Upper lobe of left lung (tissue), 6 donors: ENCODE data around the gene BNC2. TPM values are rescaled to one million over a fixed set of nuclear protein-coding genes. Genes with fewer than 3 reads are reported as not detected.

Experiments
- ATAC-seq, 2 donors: fragments of 200-7000 bp; cut with Tn5 transposase; one replicate each; pipeline ENCODE4 v1.9.1; 2022; ENCODE audit warnings: mild to moderate bottlenecking in 2 of 2, moderate library complexity in 2 of 2; ENCODE audit not compliant: low FRiP score in 2 of 2
- DNase-seq, 2 donors: peaks; one replicate each; pipeline ENCODE4 v3.0.0-alpha.2; 2019 to 2020
- H3K27ac ChIP-seq, 4 donors: fragments of 200-600 bp; sonication (generic); one replicate each; pipeline ENCODE4 v1.5.1; 2016 to 2019
- H3K27me3 ChIP-seq, 4 donors: fragments of 200-600 bp; sonication (generic); one replicate each; pipeline ENCODE4 v1.5.1; 2017 to 2019
- H3K36me3 ChIP-seq, 4 donors: fragments of 200-600 bp; sonication (generic); one replicate each; pipeline ENCODE4 v1.5.1; 2016 to 2019
- H3K4me1 ChIP-seq, 4 donors: fragments of 200-600 bp; sonication (generic); one replicate each; pipeline ENCODE4 v1.5.1; 2018 to 2019
- H3K4me3 ChIP-seq, 4 donors: fragments of 200-600 bp; sonication (generic); one replicate each; pipeline ENCODE4 v1.5.1; 2017 to 2019; ENCODE audit warnings: mild to moderate bottlenecking in 2 of 4, moderate library complexity in 1 of 4
- H3K9me3 ChIP-seq, 4 donors: fragments of 200-600 bp; sonication (generic); one replicate each; pipeline ENCODE4 v1.5.1; 2018 to 2019
- EP300 ChIP-seq, 4 donors: sonication (generic); formaldehyde crosslinking; IDR thresholded peaks; one replicate each; pipeline ENCODE4 v1.5.1; 2017; ENCODE audit warnings: antibody characterized with exemption in 4 of 4, control low read depth in 2 of 4
- POLR2A ChIP-seq, 4 donors: fragments of 450-650 bp; IDR thresholded peaks; one replicate each; pipeline ENCODE4 v1.5.1; 2016 to 2017; ENCODE audit warnings: antibody characterized with exemption in 4 of 4, mild to moderate bottlenecking in 2 of 4
- POLR2AphosphoS5 ChIP-seq, 2 donors: sonication (generic); formaldehyde crosslinking; IDR thresholded peaks; one replicate each; pipeline ENCODE4 v1.5.1; 2017; ENCODE audit warnings: antibody characterized with exemption in 2 of 2
- WGBS, 2 donors: methylation state at CpG; one replicate each; pipeline ENCODE4 v1.1.5; 2017 to 2018; 5-methylcytosine and 5-hydroxymethylcytosine counted together
- total RNA-seq, 6 donors: library from RNA; depleted of rRNA in 4 of 6; stranded (reverse); fragments of >200 nt in 4 of 6; gene quantifications; one replicate each; pipeline versions ENCODE4 v1.1.0 to v1.2.1, GENCODE V29; 2016 to 2021
- TF ChIP-seq, protein P1 (sequence below), 6 experiments: fragments of 450-650 bp in 4 of 6; fragments of 200-600 bp in 2 of 6; sonication (generic) in 2 of 6; IDR thresholded peaks; one replicate each; pipeline ENCODE4 v1.5.1; 2016 to 2019; ENCODE audit warnings: antibody characterized with exemption in 6 of 6
- donor health status: DM: no; HTN: no; CAD: no; lungs with moderate emphysema.
- donor health status: DM: no; HTN: yes; CAD: no; lungs with severe emphysema.

The BNC2 gene
- total RNA-seq, 6 donors from 2014 or later, result 4.6 to 21.7 (median 10.7) TPM

- DNase-seq, result no peak
- Histone ChIP-seq H3K27me3 (no peaks in the 10 kb centered on the region), H3K36me3 (no peaks in the 10 kb centered on the region), H3K4me3 (no peak overlapping the region), H3K27ac (no peak overlapping the region), H3K9me3 (no peaks in the 10 kb centered on the region), H3K4me1 (no peaks in the 10 kb centered on the region)
- TF ChIP-seq EP300 (IDR thresholded peaks at IDR 0.05), result no peak
- no peak for TF ChIP-seq POLR2AphosphoS5 (IDR thresholded peaks at IDR 0.05)
- TF ChIP-seq POLR2A (IDR thresholded peaks at IDR 0.05), result no peak
- TF ChIP-seq, protein P1, sequence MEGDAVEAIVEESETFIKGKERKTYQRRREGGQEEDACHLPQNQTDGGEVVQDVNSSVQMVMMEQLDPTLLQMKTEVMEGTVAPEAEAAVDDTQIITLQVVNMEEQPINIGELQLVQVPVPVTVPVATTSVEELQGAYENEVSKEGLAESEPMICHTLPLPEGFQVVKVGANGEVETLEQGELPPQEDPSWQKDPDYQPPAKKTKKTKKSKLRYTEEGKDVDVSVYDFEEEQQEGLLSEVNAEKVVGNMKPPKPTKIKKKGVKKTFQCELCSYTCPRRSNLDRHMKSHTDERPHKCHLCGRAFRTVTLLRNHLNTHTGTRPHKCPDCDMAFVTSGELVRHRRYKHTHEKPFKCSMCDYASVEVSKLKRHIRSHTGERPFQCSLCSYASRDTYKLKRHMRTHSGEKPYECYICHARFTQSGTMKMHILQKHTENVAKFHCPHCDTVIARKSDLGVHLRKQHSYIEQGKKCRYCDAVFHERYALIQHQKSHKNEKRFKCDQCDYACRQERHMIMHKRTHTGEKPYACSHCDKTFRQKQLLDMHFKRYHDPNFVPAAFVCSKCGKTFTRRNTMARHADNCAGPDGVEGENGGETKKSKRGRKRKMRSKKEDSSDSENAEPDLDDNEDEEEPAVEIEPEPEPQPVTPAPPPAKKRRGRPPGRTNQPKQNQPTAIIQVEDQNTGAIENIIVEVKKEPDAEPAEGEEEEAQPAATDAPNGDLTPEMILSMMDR (IDR thresholded peaks at IDR 0.05), result no peak
- 95 to 96% methylated on average over 3 of the region's 3 CpGs for WGBS, 2 donors
- no peak for ATAC-seq
Observed at GRCh38 chr9:16433494-16433893, 437.0 kb downstream of the BNC2 start.

- Histone ChIP-seq H3K27me3 (no peaks in the 10 kb centered on the region), H3K4me3 (no peak overlapping the region), H3K4me1 (no peaks in the 10 kb centered on the region), H3K9me3 (no peaks in the 10 kb centered on the region), H3K27ac (no peak overlapping the region), H3K36me3 (no peaks in the 10 kb centered on the region)
- ATAC-seq, result no peak
- TF ChIP-seq EP300 (IDR thresholded peaks at IDR 0.05), result no peak
- TF ChIP-seq POLR2AphosphoS5 (IDR thresholded peaks at IDR 0.05), result no peak
- no peak for TF ChIP-seq POLR2A (IDR thresholded peaks at IDR 0.05)
- 85 to 96% methylated on average over 3 of the region's 3 CpGs for WGBS, 2 donors
- DNase-seq, result no peak
Observed at GRCh38 chr9:16431666-16432392, 438.6 kb downstream of the BNC2 start.

- Histone ChIP-seq H3K4me3 (no peak overlapping the region), H3K4me1 (no peaks in the 10 kb centered on the region), H3K9me3 (no peaks in the 10 kb centered on the region), H3K36me3 (no peaks in the 10 kb centered on the region), H3K27ac (no peak overlapping the region), H3K27me3 (no peaks in the 10 kb centered on the region)
- 59 to 62% methylated on average over 5 of the region's 5 CpGs for WGBS, 2 donors
- ATAC-seq (no peak), DNase-seq (no peak)
- no peak for TF ChIP-seq EP300 (IDR thresholded peaks at IDR 0.05)
- TF ChIP-seq, protein P1 (IDR thresholded peaks at IDR 0.05), result no peak
- TF ChIP-seq POLR2AphosphoS5 (IDR thresholded peaks at IDR 0.05), result no peak
- no peak for TF ChIP-seq POLR2A (IDR thresholded peaks at IDR 0.05)
Observed at GRCh38 chr9:16429671-16430070, 440.8 kb downstream of the BNC2 start.

DNA sequence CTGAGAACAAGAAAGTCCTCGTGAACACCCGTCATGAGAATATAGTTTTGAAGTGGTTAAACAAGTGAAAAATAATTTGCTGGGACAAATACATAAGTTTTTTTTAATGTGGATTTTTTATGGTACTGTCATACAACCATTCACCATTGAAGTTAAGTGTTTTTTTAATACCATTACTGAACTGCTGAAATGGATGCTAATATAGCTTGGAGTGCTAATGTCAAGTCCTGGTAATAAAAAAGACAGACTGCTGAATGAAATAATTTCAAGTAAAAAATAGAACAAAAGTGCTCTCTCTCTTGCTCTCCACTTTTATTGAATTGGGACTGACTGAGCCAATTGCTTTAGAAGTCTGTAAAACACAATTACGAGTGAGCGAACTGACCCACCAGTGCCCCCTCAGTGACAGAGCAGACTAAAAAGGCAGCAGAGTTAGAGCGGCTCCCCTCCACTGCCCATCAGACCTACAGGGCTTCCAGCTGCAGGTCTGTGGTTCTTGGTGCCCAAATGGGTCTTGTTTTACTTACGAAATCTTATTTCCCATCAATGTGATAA, 442.5 kb downstream of the BNC2 start:
- 85 to 94% methylated on average over 6 of the region's 6 CpGs for WGBS, 2 donors
- no peak for TF ChIP-seq POLR2A (IDR thresholded peaks at IDR 0.05)
- TF ChIP-seq POLR2AphosphoS5 (IDR thresholded peaks at IDR 0.05), result no peak
- no peak for TF ChIP-seq EP300 (IDR thresholded peaks at IDR 0.05)
- TF ChIP-seq, protein P1 (IDR thresholded peaks at IDR 0.05), result no peak
- H3K4me3 ChIP-seq, result no peak overlapping the region
- H3K36me3 ChIP-seq, result no peaks in the 10 kb centered on the region
- no peaks in the 10 kb centered on the region for H3K9me3 ChIP-seq
- no peak overlapping the region for H3K27ac ChIP-seq
- no peaks in the 10 kb centered on the region for H3K4me1 ChIP-seq
- H3K27me3 ChIP-seq, result no peaks in the 10 kb centered on the region
- DNase-seq (no peak), ATAC-seq (no peak)

GRCh38 chr9:16426716-16427115, 443.8 kb downstream of the BNC2 start:
- TF ChIP-seq POLR2A (IDR thresholded peaks at IDR 0.05), result no peak
- no peak for TF ChIP-seq POLR2AphosphoS5 (IDR thresholded peaks at IDR 0.05)
- TF ChIP-seq, protein P1 (IDR thresholded peaks at IDR 0.05), result no peak
- TF ChIP-seq EP300 (IDR thresholded peaks at IDR 0.05), result no peak
- H3K27ac ChIP-seq, result no peak overlapping the region
- DNase-seq (no peak), ATAC-seq (no peak)
- no peaks in the 10 kb centered on the region for H3K4me1 ChIP-seq
- no peaks in the 10 kb centered on the region for H3K27me3 ChIP-seq
- no peaks in the 10 kb centered on the region for H3K9me3 ChIP-seq
- 70 to 93% methylated on average over 2 of the region's 2 CpGs for WGBS, 2 donors
- H3K36me3 ChIP-seq, result no peaks in the 10 kb centered on the region
- H3K4me3 ChIP-seq, result no peak overlapping the region
